K562 (cell line): ENCODE measurements around the gene CBX4. TPM values are rescaled to one million over a fixed set of nuclear protein-coding genes. Genes with fewer than 3 reads are reported as not detected.

Experiments
- CBFA2T3 ChIP-seq: fragments of 450-650 bp; IDR thresholded peaks from 2 replicates; pipeline ENCODE4 v1.6.1; 2017
- CXXC5 ChIP-seq: fragments of 250-450 bp; sonication (Bioruptor Pico); IDR thresholded peaks from 2 replicates; pipeline ENCODE4 v1.8.0; 2022; ENCODE audit warnings: inconsistent platforms, mild to moderate bottlenecking, moderate library complexity
- FOXO4 ChIP-seq: fragments of 450-650 bp; formaldehyde crosslinking; IDR thresholded peaks from 2 replicates; pipeline ENCODE4 v1.4.0; 2020; ENCODE audit warnings: mild to moderate bottlenecking, moderate library complexity
- HCFC1 ChIP-seq: IDR thresholded peaks from 2 replicates; pipeline ENCODE4 v1.6.1; 2012; ENCODE audit warnings: low read depth, low read length, improper control_type of control experiment
- KDM1A ChIP-seq, 2 experiments: fragments of 450-650 bp; IDR thresholded peaks; 2 replicates each; pipeline ENCODE4 v1.6.1; 2016; ENCODE audit warnings: mild to moderate bottlenecking in 2 of 2
- MAFF ChIP-seq: IDR thresholded peaks from 2 replicates; pipeline ENCODE4 v1.6.1; 2012; ENCODE audit warnings: low read length, improper control_type of control experiment
- MEIS2 ChIP-seq: fragments of 450-650 bp; IDR thresholded peaks from 2 replicates; pipeline ENCODE4 v1.6.1; 2014; ENCODE audit warnings: mild to moderate bottlenecking; ENCODE audit not compliant: partially characterized antibody
- NKRF ChIP-seq: fragments of 450-650 bp; IDR thresholded peaks from 2 replicates; pipeline ENCODE4 v1.6.1; 2016; ENCODE audit warnings: borderline replicate concordance
- RCOR1 ChIP-seq, 2 experiments: IDR thresholded peaks; 2 replicates each; pipeline ENCODE4 v1.6.1; 2012; ENCODE audit warnings: low read depth in 2 of 2, low read length in 2 of 2, borderline replicate concordance in 1 of 2, improper control_type of control experiment in 1 of 2
- TEAD4 ChIP-seq, 2 experiments: sonication (generic) in 1 of 2; formaldehyde crosslinking in 1 of 2; IDR thresholded peaks; 2 replicates each; pipeline versions ENCODE4 v1.6.1 to v1.8.0; 2012 to 2022; ENCODE audit warnings: borderline replicate concordance in 1 of 2, inconsistent platforms in 1 of 2, low read length in 1 of 2, mild to moderate bottlenecking in 1 of 2, missing genetic modification reagents in 1 of 2
- TFE3 ChIP-seq: fragments of 450-650 bp; formaldehyde crosslinking; IDR thresholded peaks from 2 replicates; pipeline ENCODE4 v1.4.0; 2020; ENCODE audit warnings: mild to moderate bottlenecking, mixed read lengths
- ZNF318 ChIP-seq, 2 experiments: fragments of 450-650 bp; IDR thresholded peaks; 2 replicates each; pipeline ENCODE4 v1.6.1; 2016; ENCODE audit warnings: mild to moderate bottlenecking in 2 of 2, borderline replicate concordance in 1 of 2, low read depth in 1 of 2, moderate library complexity in 1 of 2
- ZNF561 ChIP-seq: fragments of 450-650 bp; formaldehyde crosslinking; conservative IDR thresholded peaks from 2 replicates; pipeline ENCODE4 v1.4.0; 2020; ENCODE audit warnings: mild to moderate bottlenecking, moderate library complexity
- ZNF707 ChIP-seq: fragments of 250-450 bp; sonication (Bioruptor Pico); conservative IDR thresholded peaks from 2 replicates; pipeline ENCODE4 v1.8.0; 2022; ENCODE audit warnings: inconsistent platforms, mild to moderate bottlenecking, moderate library complexity
- polyA plus RNA-seq, 8 experiments: library from polyadenylated mRNA; depleted of rRNA in 4 of 8; stranded (reverse) in 5 of 8; unstranded in 3 of 8; fragments of >200 nt; fragmentation: Nextera tagmentation in 2 of 8; fragmentation: Illumina TruSeq in 1 of 8; extraction: Ambion mirVana in 2 of 8; extraction: Trizol in 1 of 8; gene quantifications; 2 replicates each; pipeline versions ENCODE4 v1.2.1 to v1.2.3, GENCODE V29; 2011 to 2014; ENCODE audit warnings: inconsistent platforms in 1 of 8, missing spikeins in 1 of 8
- total RNA-seq, 7 experiments: library from RNA; depleted of rRNA in 6 of 7; stranded (reverse); fragments of >200 nt in 6 of 7; fragmentation: Illumina TruSeq in 2 of 7; extraction: Trizol in 2 of 7; gene quantifications; 2 replicates each; pipeline versions ENCODE4 v1.2.1 to v1.2.3, GENCODE V29; 2011 to 2021; ENCODE audit warnings: low replicate concordance in 1 of 7

The CBX4 gene
- total and polyA plus RNA-seq, 9 of the 15 experiments (the other 6 are each of a cell fraction or from before 2014, with no cell fraction given) = 0.98 to 50.5 (median 10.0) TPM

GRCh38 chr17:79887451-79887991 lies 48.3 kb upstream of the CBX4 start (continued):
- TF ChIP-seq ZNF318 (IDR thresholded peaks at IDR 0.05; ENCODE audit: borderline replicate concordance in 1 of 2, low read depth in 1 of 2) = no peak
- TF ChIP-seq RCOR1 (IDR thresholded peaks at IDR 0.05; ENCODE audit: borderline replicate concordance in 1 of 2, low read depth in 2 of 2, low read length in 2 of 2) = peak in 1 of 2 experiments; percentile 81; a peak in 2 of 4 replicates
- peak; percentile 39; the same call in 1 of the 2 replicates for TF ChIP-seq TEAD4 (IDR thresholded peaks at IDR 0.05; ENCODE audit: low read length)
- TF ChIP-seq TEAD4 (CRISPR knock-in tag; IDR thresholded peaks at IDR 0.05; ENCODE audit: borderline replicate concordance) = no peak
- TF ChIP-seq MAFF = no peak
- TF ChIP-seq TFE3 (CRISPR knock-in tag) = no peak
- peak; percentile 56 for TF ChIP-seq MEIS2
- TF ChIP-seq ZNF561 (CRISPR knock-in tag) = no peak
- 0 out of 4 replicates have a peak, but pooled peaks of 1 of the 2 experiments have one; percentile 14 for TF ChIP-seq KDM1A (IDR thresholded peaks at IDR 0.05)
- 0 out of 2 replicates have a peak, but pooled peaks have one; percentile 38 for TF ChIP-seq CBFA2T3
- TF ChIP-seq NKRF = no peak
- no peak for TF ChIP-seq ZNF707 (CRISPR knock-in tag)
- TF ChIP-seq FOXO4 (CRISPR knock-in tag) = no peak
- peak; percentile 47 for TF ChIP-seq CXXC5 (CRISPR knock-in tag)
- no peak for TF ChIP-seq HCFC1
